Natural killer cell (primary cell): Measurements from ENCODE around the gene DOCK2. TPM values are rescaled to one million over a fixed set of nuclear protein-coding genes. Genes with fewer than 3 reads are reported as not detected.
A peak's percentile ranks its signal among the peaks of the same experiment; 100 is the strongest.

ENCODE experiments used
- ATAC-seq, 3 donors: fragments of 150-1000 bp in 2 of 3; fragments of 200-7000 bp in 1 of 3; cut with Tn5 transposase; 1 replicate in 1 of 3; 2 replicates in 2 of 3; pipeline ENCODE4 v1.10.0; 2021; ENCODE audit warnings: mild to moderate bottlenecking in 2 of 3, moderate library complexity in 2 of 3
- DNase-seq, 2 donors: peaks; one replicate each; pipeline versions ENCODE4 v3.0.0 to v3.0.0-alpha.2; 2013 to 2021; ENCODE audit warnings: mixed read lengths in 1 of 2
- H3K27ac ChIP-seq: one replicate; pipeline ENCODE4 v1.5.1; 2013; ENCODE audit warnings: mild to moderate bottlenecking, low read length
- H3K27me3 ChIP-seq: one replicate; pipeline ENCODE4 v1.6.1; 2013; ENCODE audit warnings: low read length; ENCODE audit not compliant: control insufficient read depth, insufficient read depth
- H3K36me3 ChIP-seq: one replicate; pipeline ENCODE4 v1.6.1; 2013; ENCODE audit warnings: low read length; ENCODE audit not compliant: control insufficient read depth, insufficient read depth
- H3K4me1 ChIP-seq: one replicate; pipeline ENCODE4 v1.6.1; 2013; ENCODE audit warnings: low read length; ENCODE audit not compliant: control insufficient read depth, insufficient read depth
- H3K4me3 ChIP-seq: one replicate; pipeline ENCODE4 v1.5.1; 2013; ENCODE audit warnings: low read length
- H3K9me3 ChIP-seq: one replicate; pipeline ENCODE4 v1.6.1; 2013; ENCODE audit warnings: low read length; ENCODE audit not compliant: control insufficient read depth, insufficient read depth
- H3K27ac Mint-ChIP-seq, 2 donors: one replicate each; pipeline ENCODE4 v1.8.0; 2022; ENCODE audit warnings: mild to moderate bottlenecking in 2 of 2, mixed read lengths in 2 of 2, moderate library complexity in 1 of 2
- H3K27me3 Mint-ChIP-seq, 2 donors: one replicate each; pipeline ENCODE4 v1.8.0; 2022; ENCODE audit warnings: low read depth in 2 of 2, mixed read lengths in 2 of 2
- H3K36me3 Mint-ChIP-seq: one replicate; pipeline ENCODE4 v1.8.0; 2022; ENCODE audit warnings: mixed read lengths
- H3K4me1 Mint-ChIP-seq, 2 donors: one replicate each; pipeline ENCODE4 v1.8.0; 2022; ENCODE audit warnings: mixed read lengths in 2 of 2
- H3K4me3 Mint-ChIP-seq: one replicate; pipeline ENCODE4 v1.8.0; 2022; ENCODE audit warnings: mild to moderate bottlenecking, moderate library complexity, mixed read lengths
- H3K9me3 Mint-ChIP-seq, 2 donors: one replicate each; pipeline ENCODE4 v1.8.0; 2022; ENCODE audit warnings: mixed read lengths in 2 of 2
- CTCF ChIP-seq: fragments of 200-600 bp; IDR thresholded peaks from one replicate; pipeline ENCODE4 v1.8.0; 2022; ENCODE audit warnings: antibody characterized with exemption
- WGBS: methylation state at CpG from one replicate; pipeline ENCODE4 v1.1.7; 2013; ENCODE audit warnings: missing lambda C conversion rate; ENCODE audit not compliant: insufficient coverage; 5-methylcytosine and 5-hydroxymethylcytosine counted together
- intact Hi-C: fragments of 100-400 bp; cut with micrococcal nuclease; formaldehyde crosslinking; loops from one replicate; pipeline ENCODE4 v1.14.2; 2022
- total RNA-seq, 4 donors: library from RNA; stranded (reverse); fragments of 120-200 nt in 1 of 4; gene quantifications; one replicate each; pipeline versions ENCODE4 v1.2.3 to v1.2.4, GENCODE V29; 2013 to 2022

Gene DOCK2
- total RNA-seq, 3 donors from 2014 or later (not counting 1 experiment from before 2014, with no cell fraction given) = 317 to 361 (median 320) TPM

GRCh38 chr5:170069512-170069911 is 432.4 kb downstream of the DOCK2 start:
- H3K4me1 Mint-ChIP-seq = no peaks in the 10 kb centered on the region
- no peak overlapping the region for H3K4me3 ChIP-seq
- H3K27me3 Mint-ChIP-seq = no peaks in the 10 kb centered on the region
- H3K27ac ChIP-seq = no peak overlapping the region
- intact Hi-C loops = no loop called here
- no peaks in the 10 kb centered on the region for H3K9me3 ChIP-seq
- H3K36me3 ChIP-seq = peaks cover 52% of the 10 kb centered on the region
- whole genome bisulfite sequencing = 97% methylated on average over 5 of the region's 5 CpGs
- no peak overlapping the region for H3K4me3 Mint-ChIP-seq
- TF ChIP-seq CTCF = no peak
- H3K9me3 Mint-ChIP-seq = no peaks in the 10 kb centered on the region
- no peak for ATAC-seq
- H3K27me3 ChIP-seq = no peaks in the 10 kb centered on the region
- H3K36me3 Mint-ChIP-seq = peaks cover 15% of the 10 kb centered on the region
- no peaks in the 10 kb centered on the region for H3K4me1 ChIP-seq
- H3K27ac Mint-ChIP-seq = peak overlapping the region in 1 of 2 donors; percentile 1
- no peak for DNase-seq

GRCh38 chr5:170070556-170071412 is 433.7 kb downstream of the DOCK2 start:
- H3K4me3 Mint-ChIP-seq = no peak overlapping the region
- intact Hi-C loops = no loop called here
- peaks cover 15% of the 10 kb centered on the region for H3K36me3 Mint-ChIP-seq
- no peaks in the 10 kb centered on the region for H3K27me3 Mint-ChIP-seq
- WGBS = 96% methylated on average over 14 of the region's 14 CpGs
- peak in 1 of 3 donors; percentile 26 for ATAC-seq
- H3K27me3 ChIP-seq = no peaks in the 10 kb centered on the region
- H3K4me1 Mint-ChIP-seq = peaks cover 0 to 8% of the 10 kb centered on the region in 2 donors
- no peaks in the 10 kb centered on the region for H3K4me1 ChIP-seq
- TF ChIP-seq CTCF = no peak
- H3K9me3 Mint-ChIP-seq = no peaks in the 10 kb centered on the region
- no peak overlapping the region for H3K4me3 ChIP-seq
- no peaks in the 10 kb centered on the region for H3K9me3 ChIP-seq
- H3K36me3 ChIP-seq = peaks cover 65% of the 10 kb centered on the region
- DNase-seq = peak in 1 of 2 donors; percentile 16
- H3K27ac ChIP-seq = no peak overlapping the region
- peak overlapping the region in 1 of 2 donors; percentile 16 for H3K27ac Mint-ChIP-seq

- Mint-ChIP-seq H3K4me1 (peaks cover 0 to 8% of the 10 kb centered on the region in 2 donors), H3K27ac (no peak overlapping the region), H3K36me3 (peaks cover 15% of the 10 kb centered on the region), H3K4me3 (no peak overlapping the region), H3K27me3 (no peaks in the 10 kb centered on the region), H3K9me3 (no peaks in the 10 kb centered on the region)
- TF ChIP-seq CTCF = no peak
- DNase-seq (no peak), ATAC-seq (no peak)
- H3K27ac ChIP-seq = no peak overlapping the region
- WGBS = no CpG with 5 or more reads among the region's 2 CpGs
- no peak overlapping the region for H3K4me3 ChIP-seq
- H3K27me3 ChIP-seq = no peaks in the 10 kb centered on the region
- intact Hi-C loops = no loop called here
- peaks cover 74% of the 10 kb centered on the region for H3K36me3 ChIP-seq
- H3K9me3 ChIP-seq = no peaks in the 10 kb centered on the region
- no peaks in the 10 kb centered on the region for H3K4me1 ChIP-seq
Observed at GRCh38 chr5:170071748-170072147, 434.7 kb downstream of the DOCK2 start.
